ENCODE results near the gene METTL27. TPM values are rescaled to one million over a fixed set of nuclear protein-coding genes. Genes with fewer than 3 reads are reported as not detected.

Gene METTL27
- total and polyA plus RNA-seq, 2 of the 8 experiments (the other 6 are each of a cell fraction or from before 2014, with no cell fraction given), result 6.2 to 12.0 TPM

- TF ChIP-seq ATF2 (IDR thresholded peaks at IDR 0.05; ENCODE audit: low read length) (no peak), NRF1 (IDR thresholded peaks at IDR 0.05; ENCODE audit: low read depth, low read length) (no peak), TAF7 (optimal IDR thresholded peaks at IDR 0.05; ENCODE audit: borderline replicate concordance, low read depth, low read length) (no peak), MAFK (IDR thresholded peaks at IDR 0.05; ENCODE audit: low read depth, low read length) (no peak), FOSL1 (IDR thresholded peaks at IDR 0.05; ENCODE audit: insufficient read depth, low read depth, low read length) (no peak), SP4 (IDR thresholded peaks at IDR 0.05; ENCODE audit: low read length) (0 out of 2 replicates have a peak, but pooled peaks have one; percentile 32), CBX8 (IDR thresholded peaks at IDR 0.05; ENCODE audit: borderline replicate concordance, low read depth, low read length) (no peak), TAF1 (IDR thresholded peaks at IDR 0.05; ENCODE audit: low read depth, low read length) (no peak), HDAC6 (IDR thresholded peaks at IDR 0.05; ENCODE audit: low read depth, low read length) (no peak), BACH1 (IDR thresholded peaks at IDR 0.05; ENCODE audit: low read length) (no peak)
These were observed 31.3 kb downstream of the METTL27 start (continued) for GRCh38 chr7:73810998-73811360.

Data from H1 (cell line).